Suppressor macrophage treated with lipopolysaccharide for 4 hours (primary cell): ENCODE data around the gene MRPL17.
"Not testable (repeated sequence)": the region's sequence is repeated elsewhere in the genome, so short reads cannot be mapped to it uniquely, and the experiment has no call there.

Source experiments
- DNase-seq: peaks from one replicate; pipeline ENCODE4 v3.0.0-alpha.2; 2020

Gene MRPL17

GRCh38 chr11:6682936-6683861 lies at the start of gene MRPL17:
MRPL17 (minus strand) TSS chr11:6683340; CDS start chr11:6683296, 44 bp downstream.
- DNase-seq, result peak; percentile 100

- no peak for DNase-seq
Measured at GRCh38 chr11:6727971-6728760, 45.0 kb upstream of the MRPL17 start.

- DNase-seq, result no peak
Measured at GRCh38 chr11:6725386-6725896, 42.3 kb upstream of the MRPL17 start.

DNA sequence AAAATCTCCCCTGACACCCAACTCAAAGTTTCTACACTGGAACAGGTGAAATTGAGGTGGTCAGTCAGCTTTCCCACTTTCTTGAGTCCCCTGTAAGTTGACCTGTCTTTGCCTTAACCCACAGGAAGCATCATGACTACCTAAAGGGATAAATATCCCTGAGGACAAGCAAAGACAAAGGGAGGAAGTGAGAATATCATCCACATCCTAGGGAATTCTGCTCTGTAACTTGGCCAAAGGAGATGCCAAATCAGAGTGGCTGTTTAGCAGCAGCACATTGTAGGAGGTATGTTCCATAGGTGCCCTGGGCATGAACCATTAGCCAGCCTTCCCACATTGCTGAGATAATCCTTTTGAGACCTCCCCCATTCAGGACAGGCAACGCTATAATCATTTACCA lies 40.9 kb upstream of the MRPL17 start:
- DNase-seq, result no peak

- DNase-seq, result no peak
Measured at GRCh38 chr11:6721343-6721742, 38.2 kb upstream of the MRPL17 start.

- DNase-seq, result no peak
Measured at GRCh38 chr11:6719576-6719975, 36.4 kb upstream of the MRPL17 start.

- DNase-seq, result peak; percentile 30
Measured at GRCh38 chr11:6717426-6717825, 34.3 kb upstream of the MRPL17 start.

DNA sequence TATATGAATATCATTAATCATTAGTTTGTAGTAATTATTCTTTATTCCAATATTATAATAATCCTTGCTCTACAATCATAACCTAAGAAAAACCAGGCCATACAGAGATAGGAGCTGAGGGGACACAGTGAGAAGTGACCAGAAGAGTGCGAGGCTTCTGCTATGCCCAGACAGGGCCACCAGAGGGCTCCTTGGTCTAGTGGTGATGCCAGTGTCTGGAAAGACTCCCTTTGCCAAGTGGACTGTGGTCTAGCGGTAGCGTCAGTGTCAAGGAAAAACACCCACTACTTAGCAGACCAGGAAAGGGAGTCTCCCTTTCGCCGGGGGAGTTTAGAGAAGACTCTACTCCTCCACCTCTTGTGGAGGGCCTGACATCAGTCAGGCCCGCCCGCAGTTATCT lies 28.4 kb upstream of the MRPL17 start:
- peak; percentile 27 for DNase-seq

- peak; percentile 11 for DNase-seq
Measured at GRCh38 chr11:6708876-6709275, 25.7 kb upstream of the MRPL17 start.

DNA sequence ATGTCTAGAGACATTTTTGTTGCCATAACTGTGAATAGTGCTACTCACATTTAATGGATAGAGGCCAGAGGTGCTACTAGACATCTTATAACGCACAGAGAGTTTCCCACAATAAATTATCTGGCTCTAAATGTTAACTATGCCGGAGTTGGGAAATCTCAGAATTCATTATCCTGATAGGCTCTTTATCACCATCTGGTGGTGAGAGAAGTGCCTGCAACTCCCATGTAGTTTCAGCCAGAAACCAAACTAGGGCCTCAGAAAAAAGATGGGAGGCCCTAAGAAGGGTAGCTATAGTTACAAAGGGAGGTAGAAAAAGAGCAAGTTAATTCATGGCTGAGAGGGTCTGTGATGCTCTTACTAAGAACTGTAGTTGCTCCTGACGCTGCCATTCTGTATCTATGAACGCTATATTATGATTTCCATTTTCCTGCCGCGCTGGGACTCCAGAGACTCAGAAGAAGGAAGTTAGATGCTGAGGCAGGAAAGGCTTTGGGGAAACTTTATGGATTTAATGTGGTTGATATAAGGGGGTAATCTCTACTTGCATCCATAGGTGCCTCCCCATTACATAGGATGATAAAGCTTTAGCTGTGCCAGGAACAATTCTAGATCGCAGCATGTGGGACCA lies 22.9 kb upstream of the MRPL17 start:
- DNase-seq, result peak; percentile 76

- peak; percentile 89 for DNase-seq
Measured at GRCh38 chr11:6703247-6704063, 20.3 kb upstream of the MRPL17 start.

- DNase-seq, result not testable (repeated sequence)
Measured at GRCh38 chr11:6701955-6702354, 18.8 kb upstream of the MRPL17 start.

- peak; percentile 35 for DNase-seq
Measured at GRCh38 chr11:6695377-6695776, 12.2 kb upstream of the MRPL17 start.

DNA sequence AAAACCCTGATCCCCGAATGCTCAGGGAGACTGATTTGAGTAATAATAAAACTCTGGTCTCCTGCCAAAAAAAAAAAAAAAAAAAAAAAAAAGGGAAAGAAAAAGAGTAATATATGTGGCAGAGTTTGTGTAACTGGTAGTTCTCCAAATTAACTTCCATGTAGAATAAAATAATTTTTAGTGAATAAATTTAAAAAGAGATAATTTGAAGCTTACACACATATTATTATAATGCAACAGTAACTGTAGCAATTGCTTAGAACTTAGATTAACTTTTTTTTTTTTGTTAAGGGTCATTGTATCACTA lies 11.0 kb upstream of the MRPL17 start:
- DNase-seq, result no peak

GRCh38 chr11:6693342-6694228 lies 10.4 kb upstream of the MRPL17 start:
- peak; percentile 90 for DNase-seq

DNA sequence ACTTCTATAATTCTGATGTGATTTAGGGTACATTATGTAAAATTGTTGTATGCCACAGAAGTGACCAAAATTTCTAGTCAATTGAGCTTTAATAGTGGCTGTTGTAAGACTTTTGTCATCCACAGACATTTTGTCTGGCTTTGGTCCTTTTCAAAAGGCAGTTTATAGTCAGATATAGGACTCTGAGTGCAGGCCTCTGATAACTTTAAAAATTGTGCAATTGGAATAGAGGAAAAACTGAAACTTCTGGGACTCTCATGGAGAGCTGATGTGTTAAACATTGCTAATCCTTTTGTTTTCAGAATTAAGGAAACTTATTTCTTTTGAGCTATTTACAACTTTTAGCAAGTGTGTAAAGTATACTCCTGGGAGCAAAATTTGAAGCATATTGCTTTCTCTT lies 9.0 kb upstream of the MRPL17 start:
- DNase-seq, result peak; percentile 21

- not testable (repeated sequence) for DNase-seq
Measured at GRCh38 chr11:6690431-6691132, 7.4 kb upstream of the MRPL17 start.

DNA sequence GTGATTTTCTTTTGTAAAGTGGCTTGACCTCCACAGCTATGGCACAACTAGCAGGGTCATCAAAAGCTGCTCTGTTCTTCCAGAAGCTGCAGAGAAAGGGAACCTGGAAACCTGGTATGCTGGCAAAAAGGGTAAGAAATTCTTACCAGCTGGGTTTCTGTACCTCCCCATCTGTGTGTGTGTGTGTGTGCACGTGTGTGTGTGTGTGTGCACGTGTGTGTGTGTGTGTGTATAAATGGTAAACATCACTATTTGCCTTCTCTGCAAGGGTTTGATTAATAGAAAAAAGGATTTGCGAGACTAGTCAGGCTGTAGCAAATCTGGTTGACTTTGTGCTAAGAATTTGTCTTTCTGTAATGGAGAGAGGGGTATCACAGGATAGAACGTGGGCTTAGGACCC lies 4.7 kb upstream of the MRPL17 start:
- DNase-seq, result no peak

- DNase-seq, result no peak
Measured at GRCh38 chr11:6686006-6686405, 2.9 kb upstream of the MRPL17 start.

- DNase-seq, result peak; percentile 9
Measured at GRCh38 chr11:6684068-6684467, 928 bp upstream of the MRPL17 start.

GRCh38 chr11:6682591-6682935 lies 577 bp downstream of the MRPL17 start:
- DNase-seq, result peak; percentile 22
